Glutamatergic neuron (in vitro differentiated cells): ENCODE results near the gene POU6F1. TPM values are rescaled to one million over a fixed set of nuclear protein-coding genes. Genes with fewer than 3 reads are reported as not detected.

Experiments used
- DNase-seq: peaks from one replicate; pipeline ENCODE4 v3.0.0; 2022
- H3K27ac Mint-ChIP-seq: one replicate; pipeline ENCODE4 v1.8.0; 2020; ENCODE audit warnings: mild to moderate bottlenecking, mixed read lengths, inconsistent platforms; ENCODE audit not compliant: unreplicated experiment
- H3K27me3 Mint-ChIP-seq: one replicate; pipeline ENCODE4 v1.8.0; 2020; ENCODE audit warnings: mild to moderate bottlenecking, moderate library complexity, mixed read lengths, inconsistent platforms; ENCODE audit not compliant: unreplicated experiment
- H3K36me3 Mint-ChIP-seq: one replicate; pipeline ENCODE4 v1.8.0; 2020; ENCODE audit warnings: mild to moderate bottlenecking, mixed read lengths, inconsistent platforms; ENCODE audit not compliant: unreplicated experiment
- H3K4me1 Mint-ChIP-seq: one replicate; pipeline ENCODE4 v1.8.0; 2020; ENCODE audit warnings: mild to moderate bottlenecking, low read depth, mixed read lengths, inconsistent platforms; ENCODE audit not compliant: unreplicated experiment
- H3K4me3 Mint-ChIP-seq: one replicate; pipeline ENCODE4 v1.8.0; 2020; ENCODE audit warnings: mild to moderate bottlenecking, mixed read lengths, inconsistent platforms; ENCODE audit not compliant: unreplicated experiment
- H3K9me3 Mint-ChIP-seq: one replicate; pipeline ENCODE4 v1.8.0; 2020; ENCODE audit warnings: mild to moderate bottlenecking, moderate library complexity, mixed read lengths, inconsistent platforms; ENCODE audit not compliant: unreplicated experiment
- total RNA-seq: library from RNA; stranded (reverse); fragmentation: NEBNext Ultra II Directional; extraction: Animal tissue kit (Norgen Biotek cat#: 25700); gene quantifications from one replicate; pipeline ENCODE4 v1.2.1, GENCODE V29; 2021; ENCODE audit not compliant: unreplicated experiment
- TF ChIP-seq, protein P1 (sequence below): fragments of 200-600 bp; sonication (generic); IDR thresholded peaks from one replicate; pipeline ENCODE4 v1.5.0; 2021; ENCODE audit not compliant: partially characterized antibody, unreplicated experiment

Gene POU6F1
- total RNA-seq, 1 donor from 2014 or later, result 6.0 TPM

GRCh38 chr12:51171884-51172514, 45.9 kb downstream of the POU6F1 start:
- no peak overlapping the region for H3K27ac Mint-ChIP-seq
- H3K9me3 Mint-ChIP-seq, result peaks cover 2% of the 10 kb centered on the region
- no peaks in the 10 kb centered on the region for H3K27me3 Mint-ChIP-seq

DNA sequence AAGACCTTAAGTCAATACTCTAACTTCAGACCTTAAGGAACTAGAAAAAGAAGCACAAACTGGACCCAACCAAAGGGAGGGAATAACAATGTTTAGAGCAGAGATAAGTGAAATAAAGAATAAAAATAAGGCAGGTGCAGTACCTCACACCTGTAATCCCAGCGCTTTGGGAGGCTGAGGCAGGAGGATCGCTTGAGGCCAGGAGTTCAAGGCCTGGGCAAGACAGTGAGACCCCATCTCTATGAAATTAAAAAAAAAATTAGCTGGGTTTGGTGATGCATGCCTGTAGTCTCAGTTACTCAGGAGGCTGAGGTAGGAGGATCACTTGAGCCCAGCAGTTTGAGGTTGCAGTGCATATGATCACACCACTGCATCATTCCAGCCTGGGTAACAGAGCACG, 54.1 kb downstream of the POU6F1 start:
- no peak for DNase-seq
- Mint-ChIP-seq H3K36me3 (peaks cover 4% of the 10 kb centered on the region), H3K9me3 (peaks cover 2% of the 10 kb centered on the region), H3K27ac (no peak overlapping the region), H3K4me1 (peaks cover 3% of the 10 kb centered on the region), H3K27me3 (no peaks in the 10 kb centered on the region), H3K4me3 (no peak overlapping the region)
- TF ChIP-seq, protein P1, sequence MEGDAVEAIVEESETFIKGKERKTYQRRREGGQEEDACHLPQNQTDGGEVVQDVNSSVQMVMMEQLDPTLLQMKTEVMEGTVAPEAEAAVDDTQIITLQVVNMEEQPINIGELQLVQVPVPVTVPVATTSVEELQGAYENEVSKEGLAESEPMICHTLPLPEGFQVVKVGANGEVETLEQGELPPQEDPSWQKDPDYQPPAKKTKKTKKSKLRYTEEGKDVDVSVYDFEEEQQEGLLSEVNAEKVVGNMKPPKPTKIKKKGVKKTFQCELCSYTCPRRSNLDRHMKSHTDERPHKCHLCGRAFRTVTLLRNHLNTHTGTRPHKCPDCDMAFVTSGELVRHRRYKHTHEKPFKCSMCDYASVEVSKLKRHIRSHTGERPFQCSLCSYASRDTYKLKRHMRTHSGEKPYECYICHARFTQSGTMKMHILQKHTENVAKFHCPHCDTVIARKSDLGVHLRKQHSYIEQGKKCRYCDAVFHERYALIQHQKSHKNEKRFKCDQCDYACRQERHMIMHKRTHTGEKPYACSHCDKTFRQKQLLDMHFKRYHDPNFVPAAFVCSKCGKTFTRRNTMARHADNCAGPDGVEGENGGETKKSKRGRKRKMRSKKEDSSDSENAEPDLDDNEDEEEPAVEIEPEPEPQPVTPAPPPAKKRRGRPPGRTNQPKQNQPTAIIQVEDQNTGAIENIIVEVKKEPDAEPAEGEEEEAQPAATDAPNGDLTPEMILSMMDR, result no peak

More at GRCh38 chr12:51171884-51172514, 45.9 kb downstream of the POU6F1 start:
- Mint-ChIP-seq H3K4me1 (peaks cover 2% of the 10 kb centered on the region), H3K4me3 (no peak overlapping the region), H3K36me3 (no peaks in the 10 kb centered on the region)
- TF ChIP-seq, protein P1, result no peak
- peak; percentile 39 for DNase-seq

GRCh38 chr12:51162217-51162616, 55.6 kb downstream of the POU6F1 start:
- H3K9me3 Mint-ChIP-seq, result peaks cover 2% of the 10 kb centered on the region
- no peaks in the 10 kb centered on the region for H3K27me3 Mint-ChIP-seq
- H3K36me3 Mint-ChIP-seq, result peaks cover 4% of the 10 kb centered on the region
- no peak overlapping the region for H3K27ac Mint-ChIP-seq
- DNase-seq, result no peak
- H3K4me3 Mint-ChIP-seq, result no peak overlapping the region
- TF ChIP-seq, protein P1, result no peak
- H3K4me1 Mint-ChIP-seq, result peaks cover 3% of the 10 kb centered on the region

- no peak overlapping the region for H3K27ac Mint-ChIP-seq
- peaks cover 1% of the 10 kb centered on the region for H3K27me3 Mint-ChIP-seq
- no peak for DNase-seq
- H3K4me1 Mint-ChIP-seq, result peaks cover 3% of the 10 kb centered on the region
- H3K9me3 Mint-ChIP-seq, result peaks cover 2% of the 10 kb centered on the region
- H3K4me3 Mint-ChIP-seq, result no peak overlapping the region
- TF ChIP-seq, protein P1, result no peak
- peaks cover 4% of the 10 kb centered on the region for H3K36me3 Mint-ChIP-seq
Measured at GRCh38 chr12:51160814-51161459, 56.9 kb downstream of the POU6F1 start.

DNA sequence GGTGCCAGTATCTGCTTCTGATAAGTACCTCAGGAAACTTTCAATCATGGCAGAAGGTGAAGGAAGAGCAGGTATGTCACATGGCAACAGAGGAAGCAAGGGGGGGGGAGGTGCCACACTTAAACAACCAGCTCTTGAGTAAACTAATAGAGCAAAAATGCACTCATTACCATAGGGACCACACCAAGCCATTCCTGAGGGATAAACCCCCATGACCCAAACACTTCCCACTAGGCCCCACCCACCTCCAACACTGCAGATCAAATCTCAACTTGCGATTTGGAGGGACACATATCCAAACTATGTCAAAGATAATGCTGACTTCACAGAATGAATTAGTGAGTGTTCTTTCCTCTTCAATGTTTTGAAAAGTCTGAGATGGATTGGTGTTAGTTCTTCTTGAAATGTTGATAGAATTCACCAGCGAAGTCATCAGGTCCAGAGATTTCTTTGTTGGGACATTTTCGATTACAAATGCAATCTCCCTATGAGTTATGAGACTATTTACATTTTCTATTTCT, 61.6 kb downstream of the POU6F1 start:
- H3K36me3 Mint-ChIP-seq, result peaks cover 4% of the 10 kb centered on the region
- H3K4me3 Mint-ChIP-seq, result no peak overlapping the region
- no peaks in the 10 kb centered on the region for H3K9me3 Mint-ChIP-seq
- peaks cover 3% of the 10 kb centered on the region for H3K4me1 Mint-ChIP-seq
- no peak overlapping the region for H3K27ac Mint-ChIP-seq
- TF ChIP-seq, protein P1, result no peak
- DNase-seq, result no peak
- peaks cover 1% of the 10 kb centered on the region for H3K27me3 Mint-ChIP-seq
